Measurements from ENCODE around the gene BHLHE23. TPM values are rescaled to one million over a fixed set of nuclear protein-coding genes. Genes with fewer than 3 reads are reported as not detected.

Gene BHLHE23
- total RNA-seq (not detected), total RNA-seq (0 to 0.12 reads per million in 2 donors)

- peaks cover 50% of the 10 kb centered on the region for H3K27me3 Mint-ChIP-seq
- no peaks in the 10 kb centered on the region for H3K36me3 Mint-ChIP-seq (ENCODE audit: low read depth)
- H3K4me3 Mint-ChIP-seq, result peak within 1 kb of the TSS; percentile 47
- H3K4me1 Mint-ChIP-seq, result peaks cover 21% of the 10 kb centered on the region
- H3K9me3 ChIP-seq (ENCODE audit: control insufficient read depth, low read length, poor library complexity, severe bottlenecking), result no peaks in the 10 kb centered on the region
- ATAC-seq (no peak), DNase-seq (no peak)
- no peak within 1 kb of the TSS for H3K27ac Mint-ChIP-seq
Observed at GRCh38 chr20:63006540-63007359, at the start of gene BHLHE23. Gene BHLHE23, minus strand, starts transcription at chr20:63006964. Its CDS starts 190 bp downstream, at chr20:63006774.

DNA sequence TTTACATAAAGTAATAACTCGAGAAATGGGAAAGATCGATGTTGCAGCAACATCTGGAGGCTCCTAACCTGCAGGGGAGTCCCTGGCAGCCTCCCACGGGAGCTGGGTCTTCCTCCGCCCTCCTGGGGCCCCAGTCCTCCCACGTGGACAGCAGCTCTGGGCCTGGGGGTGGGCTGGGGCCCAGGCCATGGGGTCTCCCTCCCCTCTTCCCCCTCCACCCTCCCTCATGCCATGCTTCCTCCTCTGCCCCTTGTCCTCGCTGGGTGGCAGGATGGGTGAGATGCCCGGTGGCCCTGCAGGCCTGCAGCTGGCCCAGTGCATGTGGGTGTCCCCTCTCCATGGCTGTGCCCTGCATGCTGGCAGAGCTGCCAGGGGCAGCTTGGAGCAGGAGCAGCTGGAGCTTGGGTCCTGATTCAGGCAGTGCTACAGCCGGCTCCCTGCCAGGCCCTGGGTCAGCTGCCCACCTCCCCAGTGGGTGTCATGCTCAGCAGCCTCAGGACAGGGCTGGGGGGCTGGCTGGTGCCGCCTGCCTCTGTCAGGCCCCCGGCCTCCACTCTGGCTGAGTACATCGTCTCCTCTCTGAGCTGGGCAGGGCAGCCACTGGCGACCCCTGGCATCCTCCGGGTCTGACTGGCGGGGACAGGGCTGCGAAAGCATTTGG is 48.9 kb upstream of the BHLHE23 start:
- H3K4me3 Mint-ChIP-seq, result no peak overlapping the region
- H3K9me3 ChIP-seq (ENCODE audit: control insufficient read depth, low read length, poor library complexity, severe bottlenecking), result no peaks in the 10 kb centered on the region
- DNase-seq (no peak), ATAC-seq (no peak)
- H3K36me3 Mint-ChIP-seq (ENCODE audit: low read depth), result no peaks in the 10 kb centered on the region
- H3K4me1 Mint-ChIP-seq, result no peaks in the 10 kb centered on the region
- peaks cover 14% of the 10 kb centered on the region for H3K27me3 Mint-ChIP-seq
- no peak overlapping the region for H3K27ac Mint-ChIP-seq

GRCh38 chr20:63054681-63055240 is 48.0 kb upstream of the BHLHE23 start:
- DNase-seq (peak in 1 of 3 donors; percentile 2), ATAC-seq (no peak)
- H3K9me3 ChIP-seq (ENCODE audit: control insufficient read depth, low read length, poor library complexity, severe bottlenecking), result no peaks in the 10 kb centered on the region
- Mint-ChIP-seq H3K4me3 (no peak overlapping the region), H3K4me1 (no peaks in the 10 kb centered on the region), H3K27me3 (peaks cover 14% of the 10 kb centered on the region), H3K27ac (no peak overlapping the region), H3K36me3 (ENCODE audit: low read depth) (no peaks in the 10 kb centered on the region)

GRCh38 chr20:63054103-63054474 is 47.3 kb upstream of the BHLHE23 start:
- H3K27me3 Mint-ChIP-seq, result peaks cover 14% of the 10 kb centered on the region
- H3K36me3 Mint-ChIP-seq (ENCODE audit: low read depth), result no peaks in the 10 kb centered on the region
- ATAC-seq, result no peak
- H3K4me1 Mint-ChIP-seq, result no peaks in the 10 kb centered on the region
- no peak overlapping the region for H3K4me3 Mint-ChIP-seq
- H3K9me3 ChIP-seq (ENCODE audit: control insufficient read depth, low read length, poor library complexity, severe bottlenecking), result no peaks in the 10 kb centered on the region
- DNase-seq, result peak in 1 of 3 donors; percentile 1
- no peak overlapping the region for H3K27ac Mint-ChIP-seq

DNA sequence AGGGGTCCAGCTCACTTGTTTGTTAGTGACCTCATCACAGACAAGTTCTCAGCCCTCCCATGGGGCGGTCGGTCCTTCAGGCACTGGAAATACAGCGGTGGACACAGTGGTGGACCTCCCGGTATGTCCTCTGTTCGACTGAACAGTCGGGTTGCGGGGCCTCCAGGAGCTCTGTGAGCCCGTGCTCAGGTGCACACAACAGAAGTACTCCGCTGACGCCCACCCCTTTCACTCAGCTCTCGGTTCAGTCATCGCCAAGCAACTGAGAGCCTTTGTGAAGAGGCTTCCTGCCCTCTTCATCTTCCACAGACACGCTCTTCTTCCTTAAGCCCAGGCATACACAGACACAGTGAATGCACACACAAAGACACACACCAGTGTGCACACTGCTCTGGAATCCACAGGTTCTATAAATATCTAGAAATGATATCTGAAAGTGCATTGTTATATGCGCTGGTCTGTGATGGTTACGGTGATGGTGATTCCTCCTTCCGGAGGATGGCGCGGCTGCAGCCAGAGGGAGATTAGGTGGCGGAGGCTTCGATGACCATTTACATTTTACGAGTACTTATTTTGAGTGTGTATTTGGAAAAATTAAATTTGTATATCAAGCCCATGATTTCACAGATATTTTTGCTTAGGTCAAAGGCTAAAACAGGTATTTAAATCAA is 46.8 kb upstream of the BHLHE23 start:
- no peaks in the 10 kb centered on the region for H3K9me3 ChIP-seq (ENCODE audit: control insufficient read depth, low read length, poor library complexity, severe bottlenecking)
- H3K4me3 Mint-ChIP-seq, result no peak overlapping the region
- H3K36me3 Mint-ChIP-seq (ENCODE audit: low read depth), result no peaks in the 10 kb centered on the region
- DNase-seq (no peak), ATAC-seq (no peak)
- H3K27me3 Mint-ChIP-seq, result peaks cover 14% of the 10 kb centered on the region
- no peaks in the 10 kb centered on the region for H3K4me1 Mint-ChIP-seq
- no peak overlapping the region for H3K27ac Mint-ChIP-seq

- H3K4me1 Mint-ChIP-seq, result no peaks in the 10 kb centered on the region
- ATAC-seq (no peak), DNase-seq (no peak)
- peaks cover 15% of the 10 kb centered on the region for H3K27me3 Mint-ChIP-seq
- no peaks in the 10 kb centered on the region for H3K36me3 Mint-ChIP-seq (ENCODE audit: low read depth)
- H3K27ac Mint-ChIP-seq, result no peak overlapping the region
- no peak overlapping the region for H3K4me3 Mint-ChIP-seq
- no peaks in the 10 kb centered on the region for H3K9me3 ChIP-seq (ENCODE audit: control insufficient read depth, low read length, poor library complexity, severe bottlenecking)
Observed at GRCh38 chr20:63052571-63053431, 46.0 kb upstream of the BHLHE23 start.

DNA sequence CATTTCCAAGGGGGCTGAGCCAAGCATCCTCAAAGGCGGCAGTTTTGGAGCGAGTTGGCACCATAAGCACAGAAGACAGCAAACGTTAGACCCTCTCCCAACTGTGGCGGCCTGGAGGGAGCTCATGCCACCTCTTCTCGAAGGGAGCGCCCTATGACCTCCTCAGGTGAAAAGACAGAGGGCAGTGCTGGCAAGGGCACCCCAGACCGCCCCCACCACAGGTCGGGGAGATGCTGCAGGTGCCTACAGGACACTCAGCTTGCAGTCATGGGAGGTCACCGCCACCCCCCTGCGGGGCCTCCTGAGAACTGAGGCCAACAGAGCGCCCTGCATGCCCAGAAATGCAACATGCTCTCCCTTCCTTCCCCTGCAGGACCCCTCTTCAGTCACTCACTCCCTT is 45.1 kb upstream of the BHLHE23 start:
- DNase-seq (no peak), ATAC-seq (no peak)
- Mint-ChIP-seq H3K27me3 (peaks cover 22% of the 10 kb centered on the region), H3K4me3 (no peak overlapping the region), H3K27ac (no peak overlapping the region), H3K36me3 (ENCODE audit: low read depth) (no peaks in the 10 kb centered on the region), H3K4me1 (no peaks in the 10 kb centered on the region)
- no peaks in the 10 kb centered on the region for H3K9me3 ChIP-seq (ENCODE audit: control insufficient read depth, low read length, poor library complexity, severe bottlenecking)

- H3K4me3 Mint-ChIP-seq, result no peak overlapping the region
- no peaks in the 10 kb centered on the region for H3K4me1 Mint-ChIP-seq
- H3K27me3 Mint-ChIP-seq, result peaks cover 25% of the 10 kb centered on the region
- ATAC-seq (no peak), DNase-seq (no peak)
- no peak overlapping the region for H3K27ac Mint-ChIP-seq
- H3K9me3 ChIP-seq (ENCODE audit: control insufficient read depth, low read length, poor library complexity, severe bottlenecking), result no peaks in the 10 kb centered on the region
- H3K36me3 Mint-ChIP-seq (ENCODE audit: low read depth), result no peaks in the 10 kb centered on the region
Observed at GRCh38 chr20:63051186-63051860, 44.6 kb upstream of the BHLHE23 start.

DNA sequence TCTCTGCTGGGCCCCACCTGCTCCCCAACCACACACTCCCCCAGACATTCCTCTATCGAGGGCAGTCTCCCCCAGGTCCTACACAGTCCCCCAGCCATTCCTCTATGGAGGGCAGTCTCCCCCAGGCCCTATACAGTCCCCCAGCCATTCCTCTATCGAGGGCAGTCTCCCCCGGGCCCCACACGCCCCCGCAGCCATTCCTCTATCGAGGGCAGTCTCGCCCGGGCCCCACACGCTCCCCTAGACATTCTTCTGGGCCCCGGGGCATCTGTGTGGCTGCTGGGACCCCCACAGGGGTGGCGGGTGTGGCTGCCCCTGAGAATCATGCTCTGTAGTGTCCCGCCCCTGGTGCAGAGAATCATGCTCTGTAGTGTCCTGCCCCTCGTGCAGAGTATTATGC is 43.6 kb upstream of the BHLHE23 start:
- H3K4me1 Mint-ChIP-seq, result no peaks in the 10 kb centered on the region
- ATAC-seq (no peak), DNase-seq (no peak)
- no peak overlapping the region for H3K4me3 Mint-ChIP-seq
- no peaks in the 10 kb centered on the region for H3K36me3 Mint-ChIP-seq (ENCODE audit: low read depth)
- no peak overlapping the region for H3K27ac Mint-ChIP-seq
- H3K9me3 ChIP-seq (ENCODE audit: control insufficient read depth, low read length, poor library complexity, severe bottlenecking), result no peaks in the 10 kb centered on the region
- peaks cover 34% of the 10 kb centered on the region for H3K27me3 Mint-ChIP-seq

DNA sequence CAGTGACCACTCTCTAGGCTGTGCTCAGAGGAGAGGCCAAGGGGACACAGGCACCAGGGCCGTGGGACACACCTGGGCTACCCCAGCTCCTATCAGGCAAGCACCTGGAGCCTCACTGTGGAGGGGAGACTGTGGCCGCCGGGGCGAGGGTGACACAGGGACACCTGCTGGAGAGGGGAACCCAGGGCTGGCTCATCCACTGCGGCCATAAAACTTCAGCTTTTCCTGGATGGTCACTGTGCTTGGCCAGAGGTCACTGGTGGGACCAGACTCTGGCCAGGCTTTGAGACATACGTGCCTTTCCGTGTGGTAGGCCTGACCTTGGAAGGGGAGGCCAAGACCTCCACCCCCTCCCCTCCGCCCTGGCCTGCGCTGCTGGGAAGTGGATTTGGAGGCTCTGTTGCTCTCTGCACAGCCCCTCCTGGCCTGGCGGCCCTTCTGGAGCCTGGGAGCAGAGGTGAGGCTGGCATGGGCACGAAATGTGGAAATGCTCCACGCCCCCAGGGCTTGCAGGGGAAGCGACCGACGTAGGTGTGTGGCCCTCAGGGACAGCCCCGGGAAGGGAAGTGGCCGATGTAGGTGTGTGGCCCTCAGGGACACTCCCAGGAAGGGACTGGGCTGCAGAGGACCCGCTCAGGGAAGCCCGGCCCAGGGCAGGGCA is 42.9 kb upstream of the BHLHE23 start:
- no peaks in the 10 kb centered on the region for H3K9me3 ChIP-seq (ENCODE audit: control insufficient read depth, low read length, poor library complexity, severe bottlenecking)
- Mint-ChIP-seq H3K4me1 (no peaks in the 10 kb centered on the region), H3K27me3 (peaks cover 37% of the 10 kb centered on the region), H3K36me3 (ENCODE audit: low read depth) (no peaks in the 10 kb centered on the region), H3K4me3 (no peak overlapping the region), H3K27ac (peak overlapping the region; percentile 8)
- ATAC-seq (no peak), DNase-seq (no peak)

- no peak for ATAC-seq
- Mint-ChIP-seq H3K36me3 (ENCODE audit: low read depth) (no peaks in the 10 kb centered on the region), H3K4me1 (no peaks in the 10 kb centered on the region), H3K27ac (peak overlapping the region; percentile 8), H3K27me3 (peaks cover 39% of the 10 kb centered on the region), H3K4me3 (no peak overlapping the region)
- no peaks in the 10 kb centered on the region for H3K9me3 ChIP-seq (ENCODE audit: control insufficient read depth, low read length, poor library complexity, severe bottlenecking)
- DNase-seq, result no peak
Observed at GRCh38 chr20:63049191-63049518, 42.4 kb upstream of the BHLHE23 start.

All from T-helper 17 cell (primary cell).